Measurements from ENCODE around the gene CNOT1.

- TF ChIP-seq CTCF (IDR thresholded peaks at IDR 0.05; ENCODE audit: low read length), result peak; percentile 9; the same call in 1 of the 2 replicates
- no peak for TF ChIP-seq EZH2 (IDR thresholded peaks at IDR 0.05; ENCODE audit: borderline replicate concordance, low read length)
These were observed 8.8 kb upstream of the CNOT1 start for GRCh38 chr16:58638148-58639036.

Data from OCI-LY1 (cell line).